C4-2B (cell line): Measurements from ENCODE around the gene DAG1.
A peak's percentile ranks its signal among the peaks of the same experiment; 100 is the strongest.

ENCODE experiments used
- H3K27ac ChIP-seq: fragments of 450-650 bp; 2 replicates; pipeline ENCODE4 v1.5.1; 2017
- CTCF ChIP-seq: fragments of 450-650 bp; conservative IDR thresholded peaks from 2 replicates; pipeline ENCODE4 v1.5.1; 2017; ENCODE audit warnings: mild to moderate bottlenecking
- ZFX ChIP-seq: fragments of 450-650 bp; IDR thresholded peaks from 2 replicates; pipeline ENCODE4 v1.6.1; 2017

DAG1 gene

GRCh38 chr3:49461443-49462171 is 8.5 kb upstream of the DAG1 start:
- no peak overlapping the region for H3K27ac ChIP-seq

GRCh38 chr3:49462222-49462621 is 7.8 kb upstream of the DAG1 start:
- TF ChIP-seq CTCF (no peak), ZFX (no peak)
- no peak overlapping the region for H3K27ac ChIP-seq

More at GRCh38 chr3:49461443-49462171, 8.5 kb upstream of the DAG1 start:
- TF ChIP-seq ZFX (no peak), CTCF (no peak)

- no peak overlapping the region for H3K27ac ChIP-seq
Observed at GRCh38 chr3:49465270-49466034, 4.6 kb upstream of the DAG1 start.

GRCh38 chr3:49466085-49466484 is 4.0 kb upstream of the DAG1 start:
- no peak overlapping the region for H3K27ac ChIP-seq

More at GRCh38 chr3:49465270-49466034, 4.6 kb upstream of the DAG1 start:
- no peak for TF ChIP-seq ZFX

GRCh38 chr3:49469037-49469935 is 781 bp upstream of the DAG1 start:
- TF ChIP-seq CTCF, result no peak
- no peak for TF ChIP-seq ZFX

More at GRCh38 chr3:49466085-49466484, 4.0 kb upstream of the DAG1 start:
- TF ChIP-seq CTCF (no peak), ZFX (no peak)

GRCh38 chr3:49470714-49471420 is 800 bp downstream of the DAG1 start:
- H3K27ac ChIP-seq, result peak overlapping the region; percentile 91
- TF ChIP-seq ZFX, result no peak; the same call in 1 of the 2 replicates
- no peak for TF ChIP-seq CTCF

More at GRCh38 chr3:49469037-49469935, 781 bp upstream of the DAG1 start:
- H3K27ac ChIP-seq, result peak overlapping the region; percentile 91
